HG03521 (cell line): ENCODE data around the gene TNPO3.
"Not testable (repeated sequence)": the region's sequence is repeated elsewhere in the genome, so short reads cannot be mapped to it uniquely, and the experiment has no call there.

Experiments used
- ATAC-seq: cut with Tn5 transposase; IDR thresholded peaks from one replicate; pipeline ENCODE4 v1.9.1; 2021; ENCODE audit warnings: mild to moderate bottlenecking, moderate library complexity; ENCODE audit not compliant: unreplicated experiment

Gene TNPO3

GRCh38 chr7:128924707-128925588 lies 130.0 kb downstream of the TNPO3 start:
- ATAC-seq, result no peak

- no peak for ATAC-seq
Measured at GRCh38 chr7:128923411-128923800, 131.5 kb downstream of the TNPO3 start.

GRCh38 chr7:128922496-128923410 lies 132.2 kb downstream of the TNPO3 start:
- no peak for ATAC-seq

- ATAC-seq, result no peak
Measured at GRCh38 chr7:128921866-128922440, 133.0 kb downstream of the TNPO3 start.

DNA sequence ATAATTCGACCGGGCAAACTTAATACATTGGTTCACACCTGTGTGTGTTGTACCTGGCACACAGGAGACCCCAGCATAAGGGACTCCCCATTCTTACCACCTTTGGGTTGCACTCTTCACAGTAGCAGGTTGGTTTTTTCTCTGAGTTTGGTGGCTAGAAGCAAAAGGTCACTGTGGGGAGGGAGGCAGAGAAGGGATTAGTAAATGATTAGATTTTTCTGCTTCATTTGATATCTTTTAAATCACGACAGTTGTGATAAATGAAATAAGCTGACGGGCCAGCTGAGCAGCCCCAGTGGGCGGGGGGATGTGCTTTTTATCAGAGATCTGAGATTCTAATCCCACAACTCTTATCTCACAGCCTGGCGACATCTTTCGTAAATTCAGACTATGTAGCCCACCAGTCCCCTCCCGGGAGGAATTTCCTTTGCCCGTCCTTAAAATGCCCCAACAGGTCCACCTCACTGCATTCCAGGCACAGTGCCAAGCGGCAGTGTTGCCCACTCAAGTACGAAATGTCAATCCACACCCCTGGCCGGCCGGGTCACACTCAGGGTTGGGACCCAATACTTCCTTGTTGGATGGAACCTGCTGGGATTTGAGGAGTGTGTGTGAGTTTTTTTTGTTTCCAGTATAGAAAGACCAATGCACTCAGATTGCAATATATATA lies 133.9 kb downstream of the TNPO3 start:
- no peak for ATAC-seq

DNA sequence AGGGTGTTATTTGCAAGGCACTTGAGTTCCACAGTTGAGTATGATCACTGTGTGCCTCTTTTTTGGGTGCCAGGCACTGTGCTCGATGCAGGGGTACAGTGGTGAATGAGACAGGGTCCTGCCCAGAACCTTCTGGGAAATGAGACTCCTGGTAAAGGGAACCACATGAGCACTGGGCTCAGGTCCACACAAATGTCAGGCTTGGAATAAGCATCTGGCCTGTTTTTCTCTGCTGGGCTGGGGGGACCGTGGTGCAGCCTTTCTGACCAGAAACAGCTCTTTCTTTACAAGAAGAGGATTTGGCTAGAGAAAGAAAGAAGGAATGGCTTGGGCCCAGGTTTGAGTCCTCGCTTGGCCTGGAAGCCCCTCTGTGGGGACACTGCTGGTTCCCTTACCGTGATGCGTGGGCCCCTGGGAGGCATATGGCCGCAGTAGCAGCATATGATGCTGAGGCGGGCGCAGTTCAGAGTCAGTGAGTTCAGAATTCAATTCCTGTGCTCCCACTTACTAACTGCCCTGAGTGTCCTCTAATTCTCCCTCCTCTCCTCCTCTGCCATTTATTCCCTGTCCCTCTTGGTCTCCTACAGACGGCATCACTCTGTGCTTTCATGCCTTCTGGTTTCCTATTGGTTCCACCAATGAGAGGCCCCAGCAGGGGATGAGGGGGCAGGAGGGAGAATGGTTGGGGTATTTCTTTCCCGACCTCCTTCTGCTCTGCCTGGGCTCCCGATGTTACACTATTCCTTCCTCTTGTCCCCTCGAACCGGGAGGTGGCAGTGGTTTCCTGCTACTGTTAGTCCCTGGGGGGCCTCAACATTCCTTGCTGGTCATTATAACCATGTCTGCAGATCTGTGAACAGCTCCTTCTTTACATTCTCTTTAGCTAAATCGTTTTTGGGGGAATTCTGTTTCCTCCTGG lies 134.8 kb downstream of the TNPO3 start:
- ATAC-seq, result no peak

DNA sequence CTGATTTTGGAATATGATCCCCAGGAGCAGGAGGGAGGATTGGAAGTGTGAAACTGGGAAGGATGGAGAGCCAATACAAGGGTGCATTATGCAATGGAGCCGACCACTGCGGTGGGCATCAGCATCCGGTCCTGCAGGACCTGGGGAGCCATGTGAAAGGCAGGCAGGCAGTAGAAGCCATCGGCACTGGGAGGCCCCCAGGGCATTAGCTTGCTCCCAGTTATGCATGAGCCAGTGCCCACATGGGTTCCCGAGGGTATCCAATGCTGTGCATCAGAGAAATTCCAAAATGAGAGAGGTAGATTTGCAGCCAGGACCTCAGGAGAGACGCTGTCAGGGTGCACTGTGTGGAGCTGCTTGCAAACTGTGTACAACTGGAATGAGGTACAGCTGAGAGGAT lies 135.7 kb downstream of the TNPO3 start:
- ATAC-seq, result no peak

- no peak for ATAC-seq
Measured at GRCh38 chr7:128918016-128918665, 136.8 kb downstream of the TNPO3 start.

DNA sequence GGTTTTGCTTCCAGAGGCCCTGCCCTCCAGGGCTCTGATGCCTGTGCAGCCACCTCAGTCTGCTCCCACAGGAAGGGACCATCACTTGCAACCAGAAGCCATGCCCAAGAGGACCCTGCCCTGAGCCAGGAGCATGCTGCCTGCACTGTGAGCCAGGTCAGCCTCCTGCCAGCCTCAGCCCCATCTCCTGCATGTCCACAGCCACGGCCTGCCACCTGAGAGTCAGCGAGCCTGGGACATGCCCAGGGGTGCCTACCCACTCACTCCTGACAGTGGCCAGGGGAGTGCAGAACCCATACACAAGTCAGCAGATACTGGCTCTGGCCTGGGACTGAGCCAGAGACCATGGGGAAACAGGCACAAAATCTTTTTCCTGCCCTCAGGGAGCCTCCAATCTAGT lies 137.8 kb downstream of the TNPO3 start:
- ATAC-seq, result no peak

DNA sequence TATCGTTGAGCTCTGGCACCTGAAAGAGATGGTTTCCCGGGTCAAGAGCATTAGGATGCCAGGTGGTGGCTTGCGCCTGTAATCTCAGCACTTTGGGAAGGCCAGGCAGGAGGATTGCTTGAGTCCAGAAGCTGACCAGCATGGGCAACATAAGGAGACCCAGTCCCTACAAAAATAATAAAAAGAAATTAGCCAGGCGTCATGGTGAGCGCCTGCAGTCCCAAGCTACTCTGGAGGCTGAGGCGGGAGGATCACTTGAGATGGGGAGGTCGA lies 138.3 kb downstream of the TNPO3 start:
- no peak for ATAC-seq

- ATAC-seq, result no peak
Measured at GRCh38 chr7:128915841-128916642, 138.9 kb downstream of the TNPO3 start.

DNA sequence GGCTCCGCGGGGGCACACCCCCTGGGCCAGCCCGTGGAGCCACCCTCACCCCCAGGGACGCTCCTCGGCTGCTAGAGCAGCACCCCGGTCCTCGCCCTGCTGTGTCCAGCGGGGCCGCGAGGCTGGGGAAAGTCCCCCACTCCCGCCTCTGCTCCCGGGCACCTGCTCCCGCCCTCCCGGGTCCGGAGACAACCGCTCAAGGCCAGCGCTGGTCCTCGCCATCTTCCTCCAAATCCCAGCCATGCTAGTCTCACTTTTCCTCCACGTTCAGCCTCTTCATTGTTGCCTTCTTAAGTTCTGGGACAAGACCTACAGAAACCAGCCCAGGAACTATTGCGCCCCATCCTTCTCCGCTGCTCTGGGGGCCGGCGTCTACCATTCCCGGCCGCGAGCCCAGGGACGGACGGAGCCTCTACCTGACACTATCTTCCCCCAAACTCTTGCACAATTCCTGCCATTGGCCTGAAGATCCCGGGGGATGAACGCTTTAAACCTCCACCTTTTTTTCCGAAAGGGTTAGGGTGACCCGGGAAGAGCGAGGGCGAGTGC lies 139.6 kb downstream of the TNPO3 start:
- ATAC-seq, result no peak

DNA sequence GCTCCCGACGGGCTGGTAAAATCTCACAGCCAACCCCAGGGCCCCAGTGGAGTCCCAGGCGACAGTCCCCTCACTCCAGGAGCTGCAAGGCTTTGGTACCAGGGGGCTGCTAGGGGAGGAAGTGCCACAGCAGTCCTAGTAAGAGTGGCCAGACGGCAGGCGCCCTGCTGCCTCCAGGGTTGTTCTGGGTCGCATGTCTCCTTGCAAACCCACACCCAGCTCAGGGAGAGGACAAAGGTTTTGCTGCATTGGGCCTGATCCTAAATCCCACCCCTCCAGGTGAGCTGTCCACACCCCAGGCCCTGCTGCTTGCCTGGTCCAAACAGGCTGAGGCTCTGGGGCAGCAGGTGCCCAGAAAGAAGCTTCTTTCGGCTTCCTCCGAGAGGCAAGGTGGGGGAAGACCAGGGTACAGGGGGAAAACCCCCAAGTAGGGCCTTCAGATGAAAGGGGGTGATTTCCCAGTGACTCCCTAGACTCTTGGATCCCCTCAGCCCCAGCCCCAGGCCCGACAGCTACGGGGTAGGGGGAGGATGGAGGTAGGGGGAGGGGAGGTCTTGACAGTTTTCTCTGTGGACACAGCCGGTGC lies 140.3 kb downstream of the TNPO3 start:
- no peak for ATAC-seq

DNA sequence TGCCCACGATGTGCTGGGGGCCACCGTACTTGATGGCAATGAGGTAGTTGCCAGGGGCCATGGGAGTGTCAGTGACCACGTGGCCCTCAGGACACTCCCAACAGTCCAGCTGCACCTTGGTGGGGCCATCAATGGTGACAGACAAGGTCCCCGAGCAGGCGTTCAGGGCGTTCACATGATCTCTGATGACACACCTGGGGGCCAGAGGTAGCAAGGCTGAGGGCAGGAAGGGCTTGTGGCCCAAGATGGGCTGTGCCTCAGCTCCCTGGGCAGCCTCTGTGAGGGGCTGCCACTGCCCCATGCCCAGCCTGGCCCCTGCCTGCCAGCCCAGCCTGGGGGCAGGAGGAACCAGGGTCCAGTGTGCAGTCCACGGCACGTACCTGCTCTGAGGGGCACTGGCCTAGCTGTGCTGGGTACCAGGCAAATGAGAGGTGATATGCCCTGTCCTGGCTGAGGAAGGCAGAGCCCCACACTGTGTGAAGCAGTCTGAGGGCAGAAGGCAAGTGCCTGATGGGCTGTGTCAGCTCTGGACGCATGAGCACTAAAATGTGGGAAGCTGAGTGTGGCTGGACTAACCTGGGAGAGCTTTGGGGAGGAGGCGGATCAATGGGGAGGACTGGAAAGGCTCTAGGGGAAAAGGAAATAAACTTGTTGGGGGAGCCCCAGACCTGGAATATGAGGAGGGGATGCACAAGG lies 140.9 kb downstream of the TNPO3 start:
- no peak for ATAC-seq

GRCh38 chr7:128912709-128913495 lies 142.0 kb downstream of the TNPO3 start:
- ATAC-seq, result not testable (repeated sequence)

- no peak for ATAC-seq
Measured at GRCh38 chr7:128912281-128912680, 142.6 kb downstream of the TNPO3 start.
